Measurements from ENCODE around the gene OR6T1.

OR6T1 gene

GRCh38 chr11:123943738-123944137 lies at the start of gene OR6T1:
Gene OR6T1 (minus strand): TSS chr11:123943838. CDS start chr11:123943838, 0 bp downstream.
- DNase-seq (ENCODE audit: low read depth), result no peak

GRCh38 chr11:123979311-123979710 lies 35.7 kb upstream of the OR6T1 start:
- no peak for DNase-seq (ENCODE audit: low read depth)

DNA sequence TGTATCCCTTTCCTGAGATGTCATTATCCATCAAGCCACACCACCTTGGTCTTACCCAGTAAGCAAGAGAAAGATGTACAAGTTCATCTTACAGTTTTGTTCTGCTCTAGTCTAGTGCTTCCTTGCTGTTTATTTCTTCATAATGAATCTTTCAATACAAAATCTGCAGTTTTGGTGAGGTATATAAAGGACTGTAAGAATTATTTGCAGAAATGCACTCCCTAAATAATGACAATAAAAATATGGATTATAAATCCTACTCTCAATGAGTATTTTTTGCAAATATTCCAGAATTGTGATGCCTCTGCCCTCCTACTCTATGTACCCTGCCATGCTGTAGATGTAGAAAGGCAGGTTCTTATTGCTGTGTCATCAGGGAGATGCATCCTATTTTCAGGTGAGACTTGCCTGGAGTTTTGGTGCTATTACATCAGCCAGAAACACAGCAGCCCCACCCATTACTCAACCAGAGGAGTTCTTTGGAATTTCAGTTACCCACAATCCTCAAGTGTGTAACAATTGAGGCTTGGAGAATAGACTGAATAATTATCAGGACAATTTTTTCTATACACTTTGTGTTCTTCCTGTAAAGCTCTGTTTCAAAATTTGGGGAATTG lies 34.2 kb upstream of the OR6T1 start, which contains the start of gene OR10S1:
TSS of gene OR10S1 (minus strand) at position 51 of the 617 bp plus-strand sequence. CDS start 117 bp downstream, outside the sequence.
- DNase-seq (ENCODE audit: low read depth), result no peak

- no peak for DNase-seq (ENCODE audit: low read depth)
Measured at GRCh38 chr11:123976770-123977560, 33.3 kb upstream of the OR6T1 start.

GRCh38 chr11:123973816-123974215 lies 30.2 kb upstream of the OR6T1 start:
- DNase-seq (ENCODE audit: low read depth), result no peak

DNA sequence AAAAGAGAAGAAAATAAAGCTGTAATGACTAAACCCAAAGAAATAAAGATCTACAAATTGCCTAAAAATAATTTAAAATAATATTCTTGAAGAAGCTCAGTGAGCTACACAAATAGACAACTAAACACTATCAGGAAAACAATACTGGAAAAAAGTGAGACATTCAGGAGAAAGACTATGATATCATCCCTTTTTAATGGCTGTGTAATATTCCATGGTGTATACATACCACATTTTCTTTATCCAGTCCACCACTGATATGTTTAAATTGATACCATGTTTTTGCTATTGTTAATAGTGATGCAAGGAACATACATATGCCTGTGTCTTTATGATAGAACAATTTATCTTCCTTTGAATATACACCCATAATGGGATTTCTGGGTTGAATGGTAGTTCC lies 13.1 kb upstream of the OR6T1 start:
- DNase-seq (ENCODE audit: low read depth), result no peak

DNA sequence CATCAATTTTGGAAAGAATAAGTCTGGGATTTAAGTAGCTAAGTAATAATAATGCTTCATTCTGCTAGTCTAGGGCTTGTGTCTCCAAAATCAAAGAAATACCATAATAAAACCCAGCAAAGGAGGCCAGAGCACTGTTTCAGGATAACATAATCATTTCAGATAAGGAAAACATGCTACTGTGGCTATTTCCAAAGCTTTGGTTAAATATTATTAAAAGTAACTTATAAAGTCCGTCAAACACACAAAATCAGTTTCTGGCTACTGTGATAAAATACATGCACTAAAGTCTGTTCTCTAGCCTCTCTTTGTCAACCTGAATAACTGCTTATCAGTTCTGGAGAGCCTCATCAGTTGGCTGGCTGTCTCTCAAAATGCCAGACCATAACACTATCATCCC lies 1.5 kb upstream of the OR6T1 start:
- DNase-seq (ENCODE audit: low read depth), result no peak

DNA sequence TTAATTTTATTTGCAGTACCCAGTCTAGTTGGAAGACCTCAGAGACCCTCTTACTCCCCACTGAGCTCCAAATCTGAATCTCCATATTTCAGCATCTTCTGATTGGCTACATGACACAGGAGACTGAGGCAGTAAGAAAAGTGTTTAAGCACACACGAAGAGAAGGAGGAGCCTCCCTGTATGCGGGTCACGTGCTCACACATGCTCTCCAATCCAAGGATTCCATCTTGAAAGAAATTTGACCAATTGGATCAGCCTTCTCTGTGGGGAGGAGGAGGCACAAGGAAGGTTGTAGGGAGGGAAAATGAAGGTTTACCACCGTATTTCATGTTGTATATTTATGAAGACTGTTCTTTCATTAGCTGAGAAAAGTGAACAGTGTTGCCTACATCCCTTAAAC lies 1.2 kb downstream of the OR6T1 start:
- no peak for DNase-seq (ENCODE audit: low read depth)

DNA sequence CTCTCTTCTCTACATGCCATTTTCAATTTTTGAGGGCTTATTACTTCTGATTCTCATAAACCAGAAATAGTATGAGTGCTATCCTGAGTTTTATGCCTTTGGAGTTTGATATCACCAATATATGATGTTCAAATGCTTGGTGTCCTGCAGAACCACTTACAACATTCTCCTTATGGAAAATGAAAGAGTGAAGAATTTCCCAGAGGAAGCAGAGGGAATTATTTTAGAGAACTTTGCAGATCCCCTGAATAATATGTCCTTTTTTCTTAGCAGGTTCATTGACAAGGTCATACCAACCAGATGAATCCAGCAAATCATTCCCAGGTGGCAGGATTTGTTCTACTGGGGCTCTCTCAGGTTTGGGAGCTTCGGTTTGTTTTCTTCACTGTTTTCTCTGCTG lies 4.3 kb downstream of the OR6T1 start, which contains the start of gene OR4D5:
TSS of gene OR4D5 (plus strand) at position 301 of the 400 bp plus-strand sequence. CDS start at position 301, 0 bp downstream.
- no peak for DNase-seq (ENCODE audit: low read depth)

DNA sequence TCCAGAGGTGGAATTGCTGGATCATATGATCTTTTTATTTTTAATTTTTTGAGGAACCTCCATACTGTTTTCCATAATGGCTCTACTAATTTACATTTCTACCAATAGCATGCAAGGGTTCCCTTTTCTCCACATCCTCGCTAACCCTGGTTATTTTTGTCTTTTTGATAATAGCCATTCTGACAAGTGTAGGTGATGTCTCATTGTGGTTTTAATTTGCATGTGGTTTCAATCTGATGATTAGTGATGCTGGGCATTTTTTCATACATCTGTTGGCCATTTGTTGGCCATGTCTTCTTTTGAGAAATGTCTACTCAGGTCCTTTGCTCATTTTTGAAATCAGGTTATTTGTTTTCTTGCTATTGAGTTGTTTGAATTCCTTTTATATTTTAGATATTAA lies 19.6 kb downstream of the OR6T1 start:
- DNase-seq (ENCODE audit: low read depth), result no peak

DNA sequence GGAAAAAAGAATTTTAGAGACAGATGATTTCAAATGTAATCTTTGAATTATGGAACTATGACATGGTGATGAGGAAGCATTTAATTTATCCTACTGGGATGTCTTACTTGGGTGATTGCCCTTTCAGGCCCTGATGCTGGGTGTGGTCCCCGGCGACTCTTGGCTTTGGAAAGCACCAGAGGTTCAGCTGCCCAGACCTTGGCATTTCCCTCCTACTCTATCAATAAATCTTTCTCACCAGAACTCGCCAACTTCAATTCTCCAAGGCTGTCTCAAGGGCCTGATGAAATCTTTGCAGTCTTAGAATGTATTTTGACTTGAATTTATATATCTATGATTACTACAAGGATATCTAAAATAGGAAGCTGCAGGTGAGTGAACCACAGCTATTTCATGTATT lies 22.7 kb downstream of the OR6T1 start:
- no peak for DNase-seq (ENCODE audit: low read depth)

GRCh38 chr11:123905826-123906225 lies 37.8 kb downstream of the OR6T1 start:
- no peak for DNase-seq (ENCODE audit: low read depth)

DNA sequence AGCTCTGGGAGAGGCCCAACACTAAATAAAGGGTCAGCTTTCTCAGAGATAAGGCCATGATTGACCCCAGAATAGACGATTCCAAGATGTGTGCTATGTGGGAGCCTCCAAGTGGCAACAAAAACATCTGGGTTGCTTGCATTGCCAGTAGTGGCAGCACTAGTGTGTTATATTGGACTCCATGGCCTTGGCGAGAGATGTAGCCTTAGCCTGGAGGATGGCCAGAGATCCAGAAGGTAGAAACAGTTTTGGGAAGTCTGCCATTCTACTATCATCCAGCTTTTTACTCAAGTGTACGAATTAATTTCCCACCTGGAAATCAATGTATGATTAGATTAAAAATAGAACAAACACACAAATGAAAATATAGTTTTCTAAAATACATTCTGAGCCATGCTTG lies 38.7 kb downstream of the OR6T1 start:
- no peak for DNase-seq (ENCODE audit: low read depth)

DNA sequence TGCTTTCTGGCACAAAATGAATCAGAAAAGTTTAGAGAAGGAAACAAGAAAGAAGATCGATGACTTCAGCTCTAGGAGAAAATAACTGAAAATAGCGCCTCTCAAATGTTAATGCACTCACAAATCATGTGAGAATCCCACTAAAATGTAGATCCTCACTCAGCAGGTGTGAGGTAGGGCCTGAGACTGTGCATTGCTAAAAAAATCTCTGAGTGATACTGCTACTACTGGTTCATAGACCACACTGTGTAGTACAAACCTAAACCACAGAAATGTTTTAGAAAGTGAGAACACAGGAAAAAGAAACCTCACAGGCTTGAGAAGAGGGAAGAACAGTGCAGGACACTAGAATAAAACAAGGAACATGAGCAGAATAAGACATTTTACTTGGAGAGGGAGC lies 39.7 kb downstream of the OR6T1 start:
- no peak for DNase-seq (ENCODE audit: low read depth)

GRCh38 chr11:123901867-123902266 lies 41.8 kb downstream of the OR6T1 start, which contains the start of gene OR8D4:
Gene OR8D4 (plus strand): TSS chr11:123902167. CDS start chr11:123906432, 4,265 bp downstream.
- DNase-seq (ENCODE audit: low read depth), result no peak

DNA sequence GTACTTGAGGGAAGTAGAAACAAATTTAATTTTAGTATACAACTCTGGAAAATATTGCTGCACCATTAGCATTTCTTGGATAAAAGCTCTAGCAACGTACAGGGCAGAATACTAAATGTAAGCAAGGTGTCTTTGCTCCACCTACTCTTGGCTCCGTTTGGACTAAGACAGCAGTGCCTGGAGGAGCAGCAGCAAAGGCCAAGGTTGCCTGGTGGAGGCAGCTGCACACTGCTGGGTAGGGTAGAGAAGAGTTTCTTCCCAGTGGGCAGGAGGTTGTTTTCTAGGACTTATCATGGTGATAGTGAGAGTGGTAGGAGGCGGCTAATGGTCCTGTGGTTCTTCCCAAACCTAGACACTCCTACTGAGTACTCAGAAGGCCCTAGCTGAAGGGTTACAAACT lies 43.8 kb downstream of the OR6T1 start:
- DNase-seq (ENCODE audit: low read depth), result no peak

Data from activated gamma-delta T cell treated with anti-CD3 and anti-CD28 coated beads, Interleukin-2, amount 50 U/mL, for 16 hours (primary cell).